ENCODE measurements around the gene RBSN.

RBSN gene

DNA sequence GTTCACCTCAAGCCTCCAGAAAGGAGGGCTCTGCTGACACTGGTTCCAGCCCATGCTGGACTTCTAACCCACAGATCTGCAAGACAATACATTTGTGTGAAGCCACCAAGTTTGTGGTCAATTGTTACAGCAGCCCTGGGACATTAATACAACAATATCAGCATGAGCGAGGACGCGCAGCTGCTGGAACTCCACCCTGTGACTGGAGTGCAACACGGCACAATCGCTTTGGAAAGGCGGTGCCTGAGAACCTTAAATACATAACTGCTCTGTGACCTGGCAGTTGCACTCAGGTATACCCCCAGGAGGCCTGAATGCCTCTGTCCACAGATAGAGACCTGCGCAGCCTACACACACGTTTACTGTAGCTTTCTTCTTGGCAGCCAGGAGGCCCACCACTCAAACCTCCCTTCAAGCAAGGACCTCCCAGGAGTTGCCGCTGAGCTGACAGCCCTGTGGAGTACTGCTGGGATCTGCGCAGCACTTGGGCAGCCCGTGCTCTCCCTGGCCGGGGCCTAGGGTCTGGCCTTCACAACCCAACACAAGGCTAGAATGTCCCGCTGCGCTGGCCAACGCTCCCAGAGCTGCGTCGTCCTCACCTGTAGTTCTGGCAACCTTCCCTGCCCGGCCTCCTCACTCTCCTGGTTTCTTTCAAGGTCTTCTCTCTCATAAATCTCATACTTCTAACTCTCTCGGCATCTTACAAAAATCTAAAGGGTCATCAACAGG is 42.1 kb downstream of the RBSN start:
- TF ChIP-seq GABPA (IDR thresholded peaks at IDR 0.05; ENCODE audit: low read depth) = no peak
- TF ChIP-seq, protein P1, sequence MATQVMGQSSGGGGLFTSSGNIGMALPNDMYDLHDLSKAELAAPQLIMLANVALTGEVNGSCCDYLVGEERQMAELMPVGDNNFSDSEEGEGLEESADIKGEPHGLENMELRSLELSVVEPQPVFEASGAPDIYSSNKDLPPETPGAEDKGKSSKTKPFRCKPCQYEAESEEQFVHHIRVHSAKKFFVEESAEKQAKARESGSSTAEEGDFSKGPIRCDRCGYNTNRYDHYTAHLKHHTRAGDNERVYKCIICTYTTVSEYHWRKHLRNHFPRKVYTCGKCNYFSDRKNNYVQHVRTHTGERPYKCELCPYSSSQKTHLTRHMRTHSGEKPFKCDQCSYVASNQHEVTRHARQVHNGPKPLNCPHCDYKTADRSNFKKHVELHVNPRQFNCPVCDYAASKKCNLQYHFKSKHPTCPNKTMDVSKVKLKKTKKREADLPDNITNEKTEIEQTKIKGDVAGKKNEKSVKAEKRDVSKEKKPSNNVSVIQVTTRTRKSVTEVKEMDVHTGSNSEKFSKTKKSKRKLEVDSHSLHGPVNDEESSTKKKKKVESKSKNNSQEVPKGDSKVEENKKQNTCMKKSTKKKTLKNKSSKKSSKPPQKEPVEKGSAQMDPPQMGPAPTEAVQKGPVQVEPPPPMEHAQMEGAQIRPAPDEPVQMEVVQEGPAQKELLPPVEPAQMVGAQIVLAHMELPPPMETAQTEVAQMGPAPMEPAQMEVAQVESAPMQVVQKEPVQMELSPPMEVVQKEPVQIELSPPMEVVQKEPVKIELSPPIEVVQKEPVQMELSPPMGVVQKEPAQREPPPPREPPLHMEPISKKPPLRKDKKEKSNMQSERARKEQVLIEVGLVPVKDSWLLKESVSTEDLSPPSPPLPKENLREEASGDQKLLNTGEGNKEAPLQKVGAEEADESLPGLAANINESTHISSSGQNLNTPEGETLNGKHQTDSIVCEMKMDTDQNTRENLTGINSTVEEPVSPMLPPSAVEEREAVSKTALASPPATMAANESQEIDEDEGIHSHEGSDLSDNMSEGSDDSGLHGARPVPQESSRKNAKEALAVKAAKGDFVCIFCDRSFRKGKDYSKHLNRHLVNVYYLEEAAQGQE (IDR thresholded peaks at IDR 0.05; ENCODE audit: insufficient replicate concordance, low read depth) = no peak
- TF ChIP-seq SPI1 (IDR thresholded peaks at IDR 0.05; ENCODE audit: borderline replicate concordance, low read depth) = no peak
- H3K27me3 ChIP-seq (ENCODE audit: insufficient read depth, poor library complexity, severe bottlenecking) = no peaks in the 10 kb centered on the region
- no peak for DNase-seq (ENCODE audit: low read depth in 1 of 2, low spot score in 1 of 2)
- no peak overlapping the region for H3K27ac ChIP-seq (replicated peaks)
- no peak overlapping the region for H3K4me3 ChIP-seq (replicated peaks; ENCODE audit: insufficient read depth, low read length)

- H3K4me3 ChIP-seq (replicated peaks; ENCODE audit: insufficient read depth, low read length) = no peak overlapping the region
- no peaks in the 10 kb centered on the region for H3K27me3 ChIP-seq (ENCODE audit: insufficient read depth, poor library complexity, severe bottlenecking)
- no peak for TF ChIP-seq CTCF (IDR thresholded peaks at IDR 0.05; ENCODE audit: insufficient read depth, low read length)
- TF ChIP-seq POLR2AphosphoS5 (IDR thresholded peaks at IDR 0.05; ENCODE audit: low read depth) = no peak
- TF ChIP-seq GABPA (IDR thresholded peaks at IDR 0.05; ENCODE audit: low read depth) = no peak
- TF ChIP-seq SPI1 (IDR thresholded peaks at IDR 0.05; ENCODE audit: borderline replicate concordance, low read depth) = no peak
- TF ChIP-seq, protein P1 (IDR thresholded peaks at IDR 0.05; ENCODE audit: insufficient replicate concordance, low read depth) = no peak
- H3K27ac ChIP-seq (replicated peaks) = no peak overlapping the region
- no peak for DNase-seq (ENCODE audit: low read depth in 1 of 2, low spot score in 1 of 2)
Observed at GRCh38 chr3:15055019-15055557, 43.9 kb downstream of the RBSN start.

DNA sequence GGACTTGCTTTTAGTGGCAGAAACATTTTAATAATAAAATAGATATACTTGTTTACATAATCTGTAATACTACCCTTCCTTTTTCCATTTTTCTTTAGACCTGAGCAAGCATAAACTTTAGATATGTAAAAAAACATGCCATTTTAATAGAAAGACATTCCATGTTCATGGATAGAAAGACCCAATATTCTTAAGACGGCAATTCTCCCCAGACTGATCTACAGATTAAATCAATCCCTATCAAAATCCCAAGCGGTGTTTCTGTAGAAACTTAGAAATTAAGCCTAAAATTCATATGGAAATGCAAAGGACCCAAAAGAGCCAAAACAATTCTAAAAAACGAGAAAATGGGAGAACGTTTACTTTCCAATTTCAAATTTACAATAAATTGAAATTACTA is 45.4 kb downstream of the RBSN start:
- no peak overlapping the region for H3K27ac ChIP-seq (replicated peaks)

More for the DNA sequence above, 45.4 kb downstream of the RBSN start:
- DNase-seq (ENCODE audit: low read depth in 1 of 2, low spot score in 1 of 2) = no peak
- Histone ChIP-seq H3K27me3 (ENCODE audit: insufficient read depth, poor library complexity, severe bottlenecking) (no peaks in the 10 kb centered on the region), H3K4me3 (replicated peaks; ENCODE audit: insufficient read depth, low read length) (no peak overlapping the region)
- TF ChIP-seq POLR2AphosphoS5 (IDR thresholded peaks at IDR 0.05; ENCODE audit: low read depth) = no peak
- TF ChIP-seq, protein P1 (IDR thresholded peaks at IDR 0.05; ENCODE audit: insufficient replicate concordance, low read depth) = no peak
- TF ChIP-seq CTCF (IDR thresholded peaks at IDR 0.05; ENCODE audit: insufficient read depth, low read length) = no peak
- no peak for TF ChIP-seq SPI1 (IDR thresholded peaks at IDR 0.05; ENCODE audit: borderline replicate concordance, low read depth)
- no peak for TF ChIP-seq GABPA (IDR thresholded peaks at IDR 0.05; ENCODE audit: low read depth)
